Neutrophil (primary cell): Measurements from ENCODE around the gene SLC34A3.

Experiments
- H3K27ac ChIP-seq: fragments of 200-600 bp; sonication (generic); 2 replicates; pipeline ENCODE4 v1.5.1; 2016; ENCODE audit warnings: mild to moderate bottlenecking, moderate library complexity
- H3K27me3 ChIP-seq: fragments of 200-600 bp; sonication (generic); 2 replicates; pipeline ENCODE4 v1.6.0; 2016; ENCODE audit warnings: mild to moderate bottlenecking
- H3K36me3 ChIP-seq: fragments of 200-600 bp; sonication (generic); 2 replicates; pipeline ENCODE4 v1.5.1; 2017
- H3K4me1 ChIP-seq, 2 experiments: fragments of 200-600 bp in 1 of 2; sonication (generic) in 1 of 2; 1 replicate in 1 of 2; 2 replicates in 1 of 2; pipeline versions ENCODE4 v1.5.1 to v1.6.1; 2013 to 2016; ENCODE audit warnings: low read depth in 1 of 2, low read length in 1 of 2, mild to moderate bottlenecking in 1 of 2, moderate library complexity in 1 of 2; ENCODE audit not compliant: control insufficient read depth in 1 of 2, insufficient read depth in 1 of 2
- H3K4me3 ChIP-seq, 2 experiments: fragments of 200-600 bp in 1 of 2; sonication (generic) in 1 of 2; 1 replicate in 1 of 2; 2 replicates in 1 of 2; pipeline ENCODE4 v1.5.1; 2013 to 2016; ENCODE audit warnings: low read depth in 1 of 2, low read length in 1 of 2, mild to moderate bottlenecking in 1 of 2, moderate library complexity in 1 of 2
- H3K9me3 ChIP-seq: fragments of 200-600 bp; sonication (generic); 2 replicates; pipeline ENCODE4 v1.5.1; 2016
- CTCF ChIP-seq: fragments of 200-600 bp; sonication (generic); IDR thresholded peaks from 2 replicates; pipeline ENCODE4 v1.5.1; 2016; ENCODE audit warnings: antibody characterized with exemption

SLC34A3 gene

GRCh38 chr9:137269231-137269772 is 38.6 kb downstream of the SLC34A3 start:
- H3K4me1 ChIP-seq: no peaks in the 10 kb centered on the region

GRCh38 chr9:137270929-137271695 is 40.4 kb downstream of the SLC34A3 start:
- Histone ChIP-seq H3K4me1 (no peaks in the 10 kb centered on the region), H3K36me3 (peaks cover 78% of the 10 kb centered on the region), H3K27ac (no peak overlapping the region), H3K4me3 (no peak overlapping the region), H3K27me3 (no peaks in the 10 kb centered on the region), H3K9me3 (no peaks in the 10 kb centered on the region)
- TF ChIP-seq CTCF: no peak

More at GRCh38 chr9:137269231-137269772, 38.6 kb downstream of the SLC34A3 start:
- Histone ChIP-seq H3K27ac (no peak overlapping the region), H3K27me3 (no peaks in the 10 kb centered on the region), H3K36me3 (peaks cover 90% of the 10 kb centered on the region), H3K4me3 (no peak overlapping the region), H3K9me3 (no peaks in the 10 kb centered on the region)
- TF ChIP-seq CTCF: no peak

GRCh38 chr9:137271696-137272076 is 41.0 kb downstream of the SLC34A3 start:
- peaks cover 72% of the 10 kb centered on the region for H3K36me3 ChIP-seq
- H3K27me3 ChIP-seq: no peaks in the 10 kb centered on the region
- no peaks in the 10 kb centered on the region for H3K9me3 ChIP-seq
- no peak overlapping the region for H3K4me3 ChIP-seq
- peaks cover 2% of the 10 kb centered on the region in 2 experiments for H3K4me1 ChIP-seq
- no peak overlapping the region for H3K27ac ChIP-seq
- TF ChIP-seq CTCF: no peak

GRCh38 chr9:137272241-137273094 is 41.8 kb downstream of the SLC34A3 start:
- Histone ChIP-seq H3K27ac (no peak overlapping the region), H3K27me3 (no peaks in the 10 kb centered on the region), H3K4me3 (no peak overlapping the region)

More at GRCh38 chr9:137272241-137273094, 41.8 kb downstream of the SLC34A3 start:
- peaks cover 64% of the 10 kb centered on the region for H3K36me3 ChIP-seq
- peaks cover 9 to 10% of the 10 kb centered on the region in 2 experiments for H3K4me1 ChIP-seq
- TF ChIP-seq CTCF: no peak
- no peaks in the 10 kb centered on the region for H3K9me3 ChIP-seq
